DMS53 (cell line): ENCODE results near the gene MIEF2.
"Not testable (repeated sequence)": the region's sequence is repeated elsewhere in the genome, so short reads cannot be mapped to it uniquely, and the experiment has no call there.

ENCODE experiments used
- DNase-seq: peaks from one replicate; lab custom pipeline; 2025; lab: John Stamatoyannopoulos, UW

MIEF2 gene, protein sequence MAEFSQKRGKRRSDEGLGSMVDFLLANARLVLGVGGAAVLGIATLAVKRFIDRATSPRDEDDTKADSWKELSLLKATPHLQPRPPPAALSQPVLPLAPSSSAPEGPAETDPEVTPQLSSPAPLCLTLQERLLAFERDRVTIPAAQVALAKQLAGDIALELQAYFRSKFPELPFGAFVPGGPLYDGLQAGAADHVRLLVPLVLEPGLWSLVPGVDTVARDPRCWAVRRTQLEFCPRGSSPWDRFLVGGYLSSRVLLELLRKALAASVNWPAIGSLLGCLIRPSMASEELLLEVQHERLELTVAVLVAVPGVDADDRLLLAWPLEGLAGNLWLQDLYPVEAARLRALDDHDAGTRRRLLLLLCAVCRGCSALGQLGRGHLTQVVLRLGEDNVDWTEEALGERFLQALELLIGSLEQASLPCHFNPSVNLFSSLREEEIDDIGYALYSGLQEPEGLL

DNA sequence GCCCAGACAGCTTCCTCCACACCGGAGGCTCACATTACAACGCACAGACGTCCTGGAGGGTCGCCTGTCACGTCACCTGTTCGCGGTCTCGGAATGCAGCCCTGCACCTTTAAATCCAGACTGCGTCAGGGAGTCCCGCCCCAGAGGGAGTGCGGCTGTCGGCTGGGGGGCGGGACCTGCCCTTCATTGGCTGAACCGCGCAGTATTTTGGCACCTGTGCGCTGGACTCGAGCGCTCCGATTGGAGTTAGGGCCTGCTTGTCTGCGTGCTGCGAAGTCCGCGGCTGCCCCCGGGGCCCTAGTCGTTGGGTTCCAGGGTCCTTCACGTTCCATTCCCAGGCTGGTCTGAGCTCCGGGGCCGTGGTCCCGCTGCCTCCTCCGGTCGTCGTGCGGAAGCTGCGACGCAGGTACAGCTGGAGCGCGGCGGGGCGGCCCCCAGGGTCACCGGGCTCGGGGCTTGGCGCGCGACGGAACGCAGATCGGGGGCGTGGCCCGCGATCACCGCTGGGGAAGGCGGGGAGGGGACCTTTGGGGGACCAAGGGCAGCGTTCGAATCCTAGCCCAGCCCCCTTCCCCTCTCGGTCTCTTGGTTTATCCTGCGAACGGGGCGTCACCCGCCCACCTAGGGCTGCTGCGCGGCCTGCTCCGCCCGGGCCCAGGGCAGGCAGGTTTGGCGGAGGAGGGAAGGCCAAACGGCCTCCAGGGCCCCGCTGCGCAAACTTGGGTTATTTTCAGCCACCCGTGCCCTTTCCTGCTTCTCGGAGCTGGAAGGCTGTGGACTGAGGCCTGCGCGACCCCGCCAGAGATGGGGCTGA lies at the start of gene MIEF2:
MIEF2 (plus strand) TSS at position 331 of the 814 bp plus-strand sequence. CDS start 2,059 bp downstream, outside the sequence.
- DNase-seq: peak; percentile 95

DNA sequence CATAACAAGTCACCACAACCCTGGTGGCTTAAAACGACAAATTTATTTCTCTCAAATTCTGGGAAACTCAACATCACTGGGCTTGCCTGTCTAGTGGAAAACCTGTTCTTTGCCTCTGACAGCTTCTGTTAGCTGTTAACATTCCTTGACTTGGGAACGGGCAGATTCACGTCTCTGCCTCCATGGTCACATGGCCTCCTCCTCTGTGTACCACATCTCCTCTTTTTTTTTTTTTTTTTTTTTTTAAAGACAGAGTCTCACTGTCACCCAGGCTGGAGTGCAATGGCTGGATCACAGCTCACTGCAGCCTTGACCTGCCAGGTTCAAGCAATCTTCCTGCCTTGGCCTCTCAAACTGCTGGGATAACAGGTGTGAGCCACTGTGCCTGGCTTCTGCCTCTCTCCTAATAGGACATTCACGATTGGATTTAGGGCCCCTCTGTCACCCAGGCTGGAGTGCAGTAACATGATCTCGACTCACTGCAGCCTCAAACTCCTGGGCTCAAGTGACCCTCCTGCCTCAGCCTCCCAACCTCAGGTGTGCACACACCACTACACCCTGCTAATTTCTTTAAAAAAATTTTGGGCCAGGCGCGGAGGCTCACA lies 46.7 kb upstream of the MIEF2 start:
- peak; percentile 19 for DNase-seq

DNA sequence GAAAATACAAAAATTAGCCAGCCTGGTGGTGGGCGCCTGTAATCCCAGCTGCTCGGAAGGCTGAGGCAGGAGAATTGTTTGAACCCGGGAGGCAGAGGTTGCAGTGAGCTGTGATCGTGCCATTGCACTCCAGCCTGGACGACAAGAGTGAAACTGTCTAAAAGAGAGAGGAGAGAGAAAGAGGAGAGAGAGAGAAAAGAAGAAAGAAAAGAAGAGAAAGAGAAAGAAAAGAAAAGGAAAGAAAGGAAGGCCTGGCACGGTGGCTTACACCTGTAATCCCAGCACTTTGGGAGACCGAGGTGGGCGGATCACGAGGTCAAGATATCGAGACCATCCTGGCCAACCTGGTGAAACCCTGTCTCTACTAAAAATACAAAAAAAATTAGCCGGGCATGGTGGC lies 43.6 kb upstream of the MIEF2 start:
- not testable (repeated sequence) for DNase-seq

DNA sequence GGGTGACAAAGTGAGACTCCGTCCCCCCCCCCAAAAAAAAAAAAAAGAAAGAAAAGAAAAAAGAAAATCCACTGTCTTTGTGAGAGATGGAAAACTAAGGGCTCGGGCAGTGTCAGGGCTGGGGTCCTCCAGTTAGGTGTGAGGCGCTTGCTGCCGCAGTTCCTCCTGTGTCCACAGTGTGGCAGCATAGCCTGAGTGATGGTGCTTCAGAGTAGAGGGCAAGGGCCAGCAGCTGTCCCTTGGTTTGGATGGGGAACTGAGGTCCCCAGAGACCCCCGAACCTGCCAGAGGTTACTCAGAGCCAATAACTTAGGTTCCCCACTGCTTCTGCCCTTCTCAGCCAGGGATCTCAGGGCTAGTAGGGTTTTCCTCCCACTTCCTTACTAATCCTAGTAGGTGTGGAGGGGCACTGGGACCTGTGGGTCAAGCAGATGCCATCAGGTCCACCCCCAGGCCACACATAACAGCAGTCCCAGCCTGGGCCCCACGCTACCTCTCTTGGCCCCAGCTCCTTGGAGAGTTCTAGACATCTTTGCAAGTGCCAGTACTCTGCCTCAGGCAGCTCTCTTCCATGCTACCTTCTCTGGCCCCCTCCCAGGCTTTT lies 42.9 kb upstream of the MIEF2 start:
- peak; percentile 65 for DNase-seq

DNA sequence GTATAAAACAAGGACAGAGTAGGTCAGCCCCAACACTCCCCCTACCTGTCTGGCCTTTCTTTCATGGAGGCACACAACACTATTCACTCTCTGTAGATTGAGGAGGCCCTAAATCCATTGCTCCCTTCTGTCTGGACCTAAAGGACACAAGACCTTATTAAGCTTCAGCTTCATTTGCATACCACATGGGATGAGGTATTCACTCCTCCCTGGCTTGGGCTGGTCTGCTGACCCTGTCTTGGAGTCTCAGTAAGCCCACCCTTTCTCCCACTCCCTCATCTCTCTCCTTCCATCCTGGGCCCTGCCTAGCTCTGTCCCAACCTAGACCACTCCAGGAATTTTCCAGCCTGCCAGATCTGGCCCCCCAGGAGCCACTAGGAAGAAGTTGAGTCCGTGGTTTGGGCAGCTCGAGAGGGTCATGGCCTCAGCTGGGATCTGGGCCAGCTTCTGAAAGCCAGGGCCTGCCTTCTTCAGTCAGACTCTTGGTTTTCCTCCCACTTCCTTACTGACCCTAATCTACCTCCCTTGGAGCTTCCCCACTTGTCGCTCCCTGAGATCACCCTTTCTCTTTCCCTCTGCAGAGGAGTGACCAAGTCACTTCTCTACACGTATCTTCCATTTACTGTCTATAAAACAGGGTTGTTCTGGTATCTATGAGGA lies 41.6 kb upstream of the MIEF2 start:
- no peak for DNase-seq

DNA sequence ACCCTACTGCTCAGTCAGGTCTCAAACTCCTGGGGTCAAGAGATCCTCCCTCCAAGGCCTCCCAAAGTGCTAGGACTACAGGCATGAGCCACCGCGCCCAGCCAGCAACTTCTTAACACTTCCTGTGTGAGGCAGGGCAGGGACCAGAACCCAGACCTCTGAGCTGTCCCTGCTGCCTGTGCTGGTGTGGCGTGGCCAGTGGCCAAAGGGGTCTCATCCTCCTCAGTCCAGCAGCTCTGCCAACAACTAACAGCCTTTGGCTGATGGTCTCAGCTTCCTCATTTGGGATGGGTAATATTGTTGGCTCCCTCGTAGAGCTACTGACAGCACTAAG lies 36.4 kb upstream of the MIEF2 start:
- no peak for DNase-seq

DNA sequence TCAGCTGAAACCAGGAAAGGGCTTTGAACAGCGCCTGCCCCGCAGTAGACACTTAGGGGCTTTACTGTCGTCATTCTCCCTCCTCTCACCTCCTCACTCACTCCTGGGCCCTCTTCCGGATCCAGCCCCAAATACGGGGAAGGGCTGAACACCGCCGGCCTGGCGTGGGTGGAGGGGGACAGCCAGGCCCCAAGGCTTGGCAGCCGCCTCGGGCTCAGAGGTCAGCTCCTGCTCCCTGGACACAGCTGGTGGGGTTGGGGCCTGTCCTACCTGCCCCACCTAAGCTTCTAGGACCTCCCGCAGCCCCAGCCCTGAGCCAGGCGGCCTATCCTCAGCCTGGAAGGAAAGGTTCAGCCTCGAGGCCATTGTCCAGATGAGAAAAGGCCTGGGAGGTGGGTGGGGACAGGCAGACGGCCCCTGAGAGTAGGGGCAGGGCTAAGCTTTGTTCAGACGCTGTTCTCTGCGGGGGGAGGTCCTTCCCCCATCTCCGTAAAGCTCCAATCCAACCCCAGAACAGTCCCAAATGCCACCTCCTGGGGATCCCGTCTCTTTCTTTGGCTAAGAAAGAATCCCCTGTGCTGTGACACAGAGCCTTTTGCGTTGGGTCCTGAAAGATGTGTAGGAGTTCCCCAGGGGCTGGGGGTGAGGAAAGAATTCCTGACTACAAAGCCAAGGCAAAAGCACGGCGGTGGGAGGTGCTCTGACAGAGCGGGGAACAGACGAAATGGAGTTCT lies 35.9 kb upstream of the MIEF2 start:
- DNase-seq: no peak

DNA sequence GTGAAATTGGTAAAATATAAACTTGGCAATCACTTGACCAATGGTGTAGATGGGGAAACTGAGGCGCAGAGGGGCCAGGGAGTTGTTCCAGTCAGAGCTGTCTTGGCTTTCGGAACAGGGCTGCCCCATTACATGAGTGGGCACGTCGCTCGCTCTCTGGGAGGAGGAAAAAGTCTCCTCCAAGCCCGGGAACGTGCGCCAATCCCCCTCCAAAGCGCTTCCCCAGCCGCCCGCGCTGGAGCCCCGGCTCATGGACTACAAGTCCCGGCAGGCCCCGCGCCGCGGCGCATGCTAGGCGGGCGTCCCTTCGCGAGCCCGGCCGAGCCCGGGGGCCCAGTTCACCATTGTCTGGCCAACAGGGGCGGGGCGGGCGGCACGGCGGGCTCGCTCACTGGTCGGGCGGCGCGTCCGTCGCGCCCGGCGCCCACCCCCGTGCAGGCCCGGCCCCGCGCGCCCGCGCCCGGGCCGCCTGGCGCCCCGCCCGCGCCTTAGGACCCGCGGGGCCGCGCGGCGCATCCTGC lies 35.3 kb upstream of the MIEF2 start, which contains the start of gene LLGL1:
LLGL1 (plus strand) TSS at position 515 of the 521 bp plus-strand sequence. CDS start 48 bp downstream, outside the sequence.
- peak; percentile 96 for DNase-seq

DNA sequence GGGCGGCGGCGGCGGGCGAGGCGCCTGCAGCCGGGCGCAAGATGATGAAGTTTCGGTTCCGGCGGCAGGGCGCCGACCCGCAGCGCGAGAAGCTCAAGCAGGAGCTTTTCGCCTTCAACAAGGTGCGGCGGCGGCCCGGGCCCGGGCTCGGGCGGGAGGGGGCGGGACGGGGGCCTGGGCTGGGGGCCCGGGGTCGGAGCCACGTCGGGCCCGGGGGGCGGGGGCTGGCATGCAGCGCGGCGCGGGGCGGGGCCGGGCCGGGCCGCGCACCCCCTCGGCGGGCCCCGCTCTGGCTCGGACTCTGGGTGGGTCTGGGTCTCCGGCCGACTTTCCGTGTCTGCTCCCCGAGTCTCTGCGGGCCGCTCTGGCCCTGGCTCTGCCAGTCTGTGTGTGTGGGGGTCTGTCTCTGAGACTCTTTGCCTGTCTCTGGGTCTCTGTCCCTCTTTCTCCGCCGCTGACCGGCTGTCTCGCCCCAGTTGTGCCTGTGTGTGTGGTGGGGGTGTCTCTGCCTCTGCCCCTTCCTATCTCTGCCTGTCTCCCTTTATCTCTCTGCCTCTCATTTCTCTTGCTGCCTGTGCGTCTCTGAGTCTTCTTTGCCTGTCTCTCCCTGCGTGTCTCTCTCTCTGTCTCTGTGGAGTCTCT lies 34.7 kb upstream of the MIEF2 start:
- no peak for DNase-seq

DNA sequence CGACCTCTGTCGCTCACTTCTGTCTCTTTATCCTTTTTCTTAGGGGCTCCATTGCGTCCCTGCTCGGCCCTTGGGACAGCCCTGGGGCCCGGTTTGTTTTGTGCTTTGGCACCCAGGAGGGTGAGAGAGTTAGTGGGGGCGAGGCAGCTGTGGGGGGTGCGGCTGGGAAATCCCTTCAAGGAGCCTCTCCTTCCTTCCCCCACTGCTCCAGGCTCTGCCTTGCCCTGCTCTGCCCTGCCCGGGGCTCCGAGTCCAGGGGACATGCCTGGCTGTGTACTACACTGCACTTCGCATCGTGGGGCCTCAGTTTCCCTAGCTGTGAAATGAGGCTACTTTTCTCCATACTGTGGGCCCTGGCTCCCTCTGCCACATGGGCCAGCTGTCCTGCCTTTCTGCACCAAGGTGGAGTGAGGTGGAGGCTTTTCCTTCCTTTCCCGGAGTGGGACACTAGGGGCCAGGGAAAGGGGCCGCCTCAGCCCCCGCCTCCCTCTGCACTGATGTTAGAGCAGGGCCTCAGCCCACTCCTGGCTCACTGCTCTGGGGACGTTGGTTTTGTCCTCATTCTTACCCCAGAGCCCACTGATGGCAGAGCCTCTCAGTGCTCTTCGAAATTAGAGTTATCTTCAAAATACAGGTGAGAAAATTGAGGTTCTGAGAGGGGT lies 34.0 kb upstream of the MIEF2 start:
- DNase-seq: no peak

DNA sequence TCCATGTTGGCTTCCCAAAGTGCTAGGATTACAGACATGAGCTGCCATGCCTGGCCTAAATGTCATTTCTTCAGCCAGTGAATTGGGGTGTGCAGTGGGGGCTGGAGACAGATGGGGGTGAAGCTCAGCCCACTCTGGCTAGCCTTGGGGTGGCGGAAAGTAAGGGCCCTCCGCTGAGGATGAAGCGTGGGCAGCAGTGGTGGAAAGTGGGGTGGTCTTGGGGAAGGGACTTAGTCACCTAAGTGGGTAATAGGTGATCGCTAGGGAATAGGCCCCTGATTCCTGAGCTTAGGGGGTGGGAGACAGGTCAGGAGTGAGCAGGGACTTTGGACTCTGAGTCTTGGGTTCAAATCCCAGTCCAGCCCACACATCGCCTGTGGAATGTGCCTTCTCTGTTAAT lies 32.8 kb upstream of the MIEF2 start:
- no peak for DNase-seq

DNA sequence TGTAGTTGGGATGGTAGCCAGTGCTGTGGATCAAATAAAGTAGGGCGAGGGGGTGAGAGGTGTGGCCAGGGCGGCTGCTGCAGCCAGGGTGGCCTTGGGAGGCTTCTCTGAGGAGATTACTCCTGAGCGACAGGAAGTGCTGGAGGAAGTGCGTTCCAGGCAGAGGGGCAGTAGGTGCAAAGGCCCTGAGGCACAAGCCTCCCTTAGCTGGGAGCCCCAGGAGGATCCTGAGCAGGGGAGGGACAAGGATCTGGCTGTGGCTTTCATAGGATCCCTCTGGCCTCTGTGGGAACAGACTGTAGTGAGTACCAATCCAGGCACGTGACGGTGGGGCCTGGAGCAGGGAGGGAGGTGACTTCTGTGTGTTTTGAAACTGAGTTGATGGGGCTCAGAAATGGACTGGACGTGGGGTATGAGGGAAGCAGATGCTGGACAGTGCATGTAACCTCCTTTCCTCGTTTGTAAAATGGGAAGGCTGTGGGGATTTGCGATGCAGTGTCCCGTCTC lies 32.2 kb upstream of the MIEF2 start:
- no peak for DNase-seq

DNA sequence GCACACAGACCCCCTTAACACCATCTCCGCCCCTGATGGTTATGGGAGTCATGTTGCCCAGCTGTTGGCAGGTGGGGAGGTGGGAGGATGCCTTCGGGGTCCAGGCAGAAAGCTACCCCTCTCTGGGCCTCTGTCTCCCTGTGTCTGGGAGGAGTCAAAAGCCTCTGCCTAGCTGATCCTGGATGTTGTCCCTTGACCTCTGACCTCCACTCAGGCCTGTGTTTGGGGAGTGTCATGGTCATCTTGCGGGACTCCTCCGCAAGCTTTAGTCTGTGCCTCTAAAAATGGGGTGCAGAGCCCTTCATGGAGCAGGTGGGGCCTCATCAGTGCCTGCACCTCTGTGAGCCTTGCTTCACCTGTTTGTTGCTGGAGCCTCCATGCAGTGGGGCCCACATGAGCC lies 31.2 kb upstream of the MIEF2 start:
- no peak for DNase-seq

DNA sequence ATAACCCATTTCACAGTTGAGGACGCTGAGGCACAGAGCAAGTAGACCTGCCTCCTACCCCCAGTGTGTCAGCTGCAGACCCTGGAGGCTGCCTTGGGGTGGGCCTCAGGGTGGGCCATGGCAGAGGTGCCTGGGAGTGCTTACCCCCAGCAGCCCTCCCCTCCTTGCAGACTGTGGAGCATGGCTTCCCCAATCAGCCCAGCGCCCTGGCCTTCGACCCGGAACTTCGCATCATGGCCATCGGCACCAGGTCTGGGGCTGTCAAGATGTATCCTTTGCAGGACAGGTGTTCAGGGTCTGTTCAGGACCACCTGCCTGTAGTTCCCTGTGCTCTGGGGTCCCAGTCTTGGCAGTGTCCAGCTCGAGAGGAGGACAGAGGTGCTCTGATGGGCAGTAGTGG lies 30.7 kb upstream of the MIEF2 start:
- no peak for DNase-seq

DNA sequence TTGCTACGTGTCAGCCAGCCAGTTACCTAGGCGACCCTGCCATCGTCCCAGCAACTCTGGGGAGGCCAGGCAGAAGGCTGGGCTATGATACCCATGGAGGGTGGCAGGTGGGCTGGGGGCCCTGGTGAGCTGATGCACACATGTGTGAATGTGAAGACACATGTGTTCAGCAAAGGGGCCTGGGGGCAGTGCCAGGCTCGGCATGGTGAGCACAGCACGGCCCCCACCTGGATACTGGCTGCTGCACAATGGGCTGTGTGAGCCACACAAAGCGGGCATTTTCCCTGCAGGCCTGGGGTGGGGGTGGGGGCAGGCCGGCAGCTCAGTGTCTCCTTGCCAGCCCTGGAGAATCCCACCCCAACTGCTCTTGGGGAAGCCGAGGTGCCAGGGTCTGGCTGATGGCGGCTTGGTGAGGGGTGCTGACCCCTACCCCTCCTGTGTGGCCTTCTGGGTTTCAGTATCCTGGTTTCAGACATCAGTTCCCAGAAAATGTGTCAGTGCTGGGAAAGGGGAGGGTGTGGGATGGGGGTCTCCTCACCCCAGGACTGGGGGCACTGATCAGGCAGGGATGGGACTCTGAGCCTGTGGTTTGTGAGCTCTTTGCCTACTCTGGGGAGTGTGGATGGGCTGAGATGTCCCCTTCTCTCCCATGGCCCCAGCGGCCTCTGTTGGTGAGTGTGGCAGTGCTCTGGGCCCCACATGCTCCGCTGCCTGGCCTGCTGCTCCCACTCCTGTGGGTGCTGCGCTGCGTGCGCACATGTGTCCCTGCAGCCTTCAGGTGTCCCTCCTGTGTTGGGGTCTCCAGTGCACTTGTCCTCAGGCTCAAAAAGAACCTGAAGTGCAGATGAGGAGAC lies 29.9 kb upstream of the MIEF2 start:
- no peak for DNase-seq

DNA sequence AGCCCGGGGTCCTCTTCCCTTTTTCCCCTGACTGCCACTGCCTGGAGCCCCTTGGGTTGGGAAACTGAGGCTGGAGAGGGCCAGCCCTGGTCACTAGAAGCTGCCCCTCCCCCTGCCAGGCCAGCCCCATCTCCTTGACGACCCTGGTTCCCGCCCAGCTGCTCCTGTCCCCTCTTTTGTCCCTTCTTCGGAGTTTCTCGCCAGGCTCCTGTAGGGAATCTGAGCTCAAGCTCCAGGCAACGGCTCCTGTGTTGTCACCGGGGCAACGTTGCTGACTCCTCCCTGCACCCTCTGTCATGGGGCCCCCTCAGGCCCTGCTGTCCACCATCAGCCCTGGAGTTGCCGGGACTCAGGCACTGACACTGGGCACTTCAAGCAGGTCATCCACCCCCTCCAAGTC lies 29.3 kb upstream of the MIEF2 start:
- no peak for DNase-seq

DNA sequence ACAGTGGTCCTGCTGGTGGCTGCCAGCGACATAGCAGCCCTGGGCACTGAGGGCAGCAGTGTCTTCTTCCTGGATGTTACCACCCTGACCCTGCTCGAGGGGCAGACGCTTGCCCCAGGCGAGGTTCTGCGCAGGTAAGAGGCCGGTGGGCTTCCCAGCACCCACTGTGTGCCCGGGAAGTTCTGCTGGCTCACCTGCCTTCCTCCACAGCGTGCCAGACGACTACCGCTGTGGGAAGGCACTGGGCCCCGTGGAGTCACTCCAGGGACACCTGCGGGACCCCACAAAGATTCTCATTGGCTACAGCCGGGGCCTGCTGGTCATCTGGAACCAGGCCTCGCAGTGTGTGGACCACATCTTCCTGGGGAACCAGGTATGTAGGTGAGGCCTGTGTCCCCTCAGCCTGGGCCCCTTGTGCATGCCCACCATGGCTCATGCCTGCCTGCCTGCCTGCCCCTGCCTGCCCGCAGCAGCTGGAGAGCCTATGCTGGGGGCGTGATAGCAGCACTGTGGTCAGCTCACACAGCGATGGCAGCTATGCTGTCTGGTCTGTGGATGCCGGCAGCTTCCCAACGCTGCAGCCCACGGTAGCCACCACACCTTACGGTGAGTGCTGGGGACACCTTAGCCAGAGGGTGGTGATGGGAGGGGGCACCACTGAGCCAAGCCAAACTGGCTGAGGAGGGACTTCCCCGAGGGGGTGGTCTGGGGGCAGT lies 26.5 kb upstream of the MIEF2 start:
- no peak for DNase-seq

DNA sequence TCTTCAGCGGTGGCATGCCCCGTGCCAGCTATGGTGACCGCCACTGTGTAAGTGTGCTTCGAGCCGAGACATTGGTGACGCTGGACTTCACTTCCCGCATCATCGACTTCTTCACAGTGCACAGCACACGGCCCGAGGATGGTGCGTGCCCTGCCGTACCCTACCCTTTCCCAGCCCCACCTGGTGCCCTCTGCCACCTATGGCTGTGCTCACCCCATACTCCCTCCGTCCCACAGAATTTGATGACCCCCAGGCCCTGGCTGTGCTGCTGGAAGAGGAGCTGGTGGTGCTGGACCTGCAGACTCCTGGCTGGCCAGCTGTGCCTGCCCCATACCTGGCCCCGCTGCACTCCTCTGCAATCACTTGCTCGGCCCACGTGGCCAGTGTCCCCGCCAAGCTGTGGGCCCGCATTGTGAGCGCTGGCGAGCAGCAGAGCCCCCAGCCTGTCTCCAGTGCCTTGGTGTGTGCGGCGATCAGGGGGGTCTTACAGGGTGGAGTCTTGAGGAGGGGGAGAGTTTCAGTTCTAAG lies 25.5 kb upstream of the MIEF2 start:
- DNase-seq: no peak
